Ovary (tissue), 3 donors: ENCODE results near the gene CCL1.

Source experiments
- CTCF ChIP-seq, 3 donors: fragments of 450-650 bp in 2 of 3; fragments of 200-600 bp in 1 of 3; IDR thresholded peaks; one replicate each; pipeline versions ENCODE4 v1.5.1 to v1.8.0; 2016 to 2022; ENCODE audit warnings: antibody characterized with exemption in 3 of 3, mild to moderate bottlenecking in 1 of 3
- EP300 ChIP-seq: sonication (generic); formaldehyde crosslinking; IDR thresholded peaks from one replicate; pipeline ENCODE4 v1.6.1; 2017; ENCODE audit warnings: antibody characterized with exemption
- POLR2A ChIP-seq: fragments of 450-650 bp; IDR thresholded peaks from one replicate; pipeline ENCODE4 v1.6.1; 2017; ENCODE audit warnings: antibody characterized with exemption, mild to moderate bottlenecking, moderate library complexity
- donor health status: DM: no; HTN: no; CAD: no.

- TF ChIP-seq POLR2A = no peak
- no peak for TF ChIP-seq CTCF (IDR thresholded peaks at IDR 0.05)
- no peak for TF ChIP-seq EP300
Observed at GRCh38 chr17:34411646-34412421, 48.8 kb upstream of the CCL1 start.
